GM12892 (cell line): Measurements from ENCODE around the gene LNX1.

Source experiments
- POLR2A ChIP-seq: IDR thresholded peaks from 2 replicates; pipeline ENCODE4 v1.6.1; 2011; ENCODE audit warnings: low read depth, low read length, control low read depth
- POLR2AphosphoS5 ChIP-seq: IDR thresholded peaks from 2 replicates; pipeline ENCODE4 v1.6.1; 2011; ENCODE audit warnings: low read depth, low read length, control low read depth

GRCh38 chr4:53620956-53621355 lies 29.7 kb upstream of the LNX1 start:
- no peak for TF ChIP-seq POLR2A
- no peak for TF ChIP-seq POLR2AphosphoS5
